Measurements from ENCODE around the gene PDCD11.

Gene PDCD11

DNA sequence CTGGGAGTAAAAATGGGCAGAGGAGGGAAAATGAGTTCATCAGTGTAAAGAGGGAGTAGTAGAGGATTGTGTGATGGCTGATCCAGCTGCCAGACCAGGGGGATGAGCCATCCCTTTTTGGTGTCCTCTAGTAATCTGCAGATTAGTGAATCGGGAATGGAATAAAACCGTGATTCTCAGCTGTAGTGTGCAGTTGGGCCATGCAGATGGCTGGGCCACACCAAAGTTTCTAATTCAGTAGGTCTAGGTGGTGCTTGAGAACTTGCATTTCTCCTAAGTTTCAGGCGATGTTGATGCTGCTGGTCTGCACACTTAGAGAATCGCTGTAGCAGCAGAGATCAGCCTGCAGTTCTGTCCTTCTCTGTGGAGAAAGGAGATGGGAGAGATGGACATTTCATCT is 22.7 kb downstream of the PDCD11 start:
- DNase-seq: no peak

DNA sequence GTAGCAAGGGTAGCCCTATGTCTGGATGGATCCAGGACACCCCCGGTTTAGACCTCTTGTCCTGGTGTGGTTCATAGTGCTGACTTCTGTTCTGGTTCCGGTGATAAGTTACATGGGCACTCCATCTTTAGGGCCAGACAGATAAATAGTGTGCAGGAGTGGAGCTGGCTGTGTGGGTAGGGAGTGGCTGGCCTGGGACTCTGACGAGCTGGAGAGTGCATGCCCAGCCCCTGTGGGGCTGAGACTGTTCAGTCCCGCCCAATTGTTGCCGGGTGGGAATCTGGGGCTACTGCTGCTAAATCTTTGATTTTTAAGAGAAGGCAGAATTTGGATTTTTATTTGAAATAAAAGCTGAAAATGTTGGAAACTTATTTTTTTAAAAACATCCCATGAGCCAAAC is 27.3 kb downstream of the PDCD11 start:
- no peak for DNase-seq

DNA sequence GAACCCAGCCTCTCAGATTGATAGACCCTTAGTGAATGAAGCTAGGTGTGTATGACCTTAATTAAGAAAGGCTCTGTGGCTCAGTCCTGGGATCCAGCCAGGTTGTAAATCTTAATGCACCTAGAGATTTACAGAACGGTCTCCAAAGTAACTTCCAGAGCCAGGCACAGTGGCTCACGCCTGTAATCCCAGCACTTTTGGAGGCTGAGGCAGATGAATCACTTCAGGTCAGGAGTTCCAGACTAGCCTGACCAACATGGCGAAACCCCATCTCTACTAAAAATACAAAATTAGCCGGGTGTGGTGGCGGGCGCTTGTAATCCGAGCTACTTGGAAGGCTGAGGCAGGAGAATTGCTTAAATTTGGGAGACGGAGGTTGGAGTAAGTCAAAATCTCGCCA is 31.4 kb downstream of the PDCD11 start:
- no peak for DNase-seq

DNA sequence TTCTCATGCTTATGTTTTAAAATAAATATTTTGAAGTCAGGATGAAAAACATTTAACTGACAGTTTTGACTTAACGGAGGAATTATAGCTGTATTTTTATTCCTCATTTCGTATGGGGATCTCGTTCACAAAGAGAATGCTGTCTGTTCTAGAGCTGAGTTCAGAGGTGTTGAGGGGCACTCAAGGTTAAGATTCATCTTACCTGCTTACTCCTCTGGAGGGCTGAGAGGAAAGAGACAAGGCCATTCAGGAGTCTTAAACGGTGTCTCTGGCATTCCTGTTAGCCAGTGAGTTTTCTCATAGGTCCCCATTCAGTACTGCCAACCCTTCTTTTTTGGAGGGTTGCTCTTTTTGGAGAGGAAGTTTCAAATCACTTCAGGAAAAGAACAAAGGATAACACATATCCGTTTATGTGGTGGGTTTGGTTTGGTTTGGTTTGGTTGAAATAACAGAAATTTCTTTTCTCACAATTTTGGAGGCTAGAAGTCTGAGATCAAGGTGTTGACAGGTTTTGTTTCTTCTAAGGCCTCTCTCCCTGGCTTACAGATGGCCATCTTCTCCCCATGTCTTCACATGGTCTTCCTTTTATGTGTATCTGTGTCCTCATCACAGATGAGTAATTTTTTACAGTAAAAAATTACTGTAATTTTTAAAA is 32.7 kb downstream of the PDCD11 start:
- DNase-seq: no peak

DNA sequence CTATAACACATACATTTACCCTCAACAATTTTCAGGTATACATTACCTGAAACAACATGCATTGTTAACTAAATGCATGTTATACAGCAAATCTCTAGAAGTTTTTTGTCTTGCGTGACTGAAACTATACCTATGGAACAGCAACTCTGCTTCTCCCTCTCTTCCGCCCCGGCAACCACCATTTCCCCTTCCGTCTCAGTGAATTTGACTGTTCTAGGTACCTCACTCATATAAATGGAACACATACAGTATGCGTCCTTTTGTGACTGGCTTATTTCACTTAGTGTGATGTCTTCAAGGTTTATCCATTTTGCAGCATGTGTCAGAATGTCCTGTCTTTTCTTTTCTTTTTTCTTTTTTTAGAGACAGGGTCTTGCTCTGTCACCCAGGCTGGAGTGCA is 33.2 kb downstream of the PDCD11 start:
- no peak for DNase-seq

DNA sequence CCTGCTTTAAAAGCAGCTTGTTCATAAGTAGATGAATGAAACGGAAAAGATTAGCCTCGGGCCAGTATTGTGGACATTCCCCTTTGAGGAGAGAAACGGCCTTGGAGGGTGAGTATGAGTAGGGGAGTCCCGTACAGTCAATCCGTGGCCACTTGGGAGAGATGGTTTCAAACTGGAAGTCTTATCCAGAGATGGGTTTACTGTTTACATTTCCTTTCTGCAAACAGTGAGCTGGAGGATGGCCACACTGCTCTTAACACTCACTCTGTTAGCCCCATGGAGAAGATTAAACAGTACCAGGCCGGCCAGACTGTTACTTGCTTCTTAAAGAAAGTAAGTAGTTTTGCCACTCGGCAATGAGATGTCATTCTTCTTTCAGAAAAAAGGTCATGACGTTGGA is 35.5 kb downstream of the PDCD11 start:
- no peak for DNase-seq

DNA sequence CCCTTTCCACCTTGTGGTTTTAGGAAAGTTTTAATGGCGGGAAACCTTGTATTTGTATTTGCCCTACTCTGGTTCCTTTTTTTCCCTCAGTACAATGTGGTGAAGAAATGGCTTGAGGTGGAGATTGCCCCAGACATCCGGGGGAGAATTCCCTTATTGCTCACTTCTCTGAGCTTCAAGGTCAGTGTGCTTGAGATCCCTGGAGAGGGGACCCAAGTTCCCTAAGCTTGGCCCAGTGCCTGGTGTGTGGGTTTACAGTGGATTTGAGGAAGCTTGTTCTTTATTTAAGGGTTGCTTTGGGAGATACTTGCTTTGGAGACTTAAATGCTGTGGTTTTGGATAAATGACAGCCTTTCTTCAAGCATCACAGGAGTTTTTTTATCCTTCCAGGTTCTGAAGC is 37.4 kb downstream of the PDCD11 start:
- DNase-seq: no peak

DNA sequence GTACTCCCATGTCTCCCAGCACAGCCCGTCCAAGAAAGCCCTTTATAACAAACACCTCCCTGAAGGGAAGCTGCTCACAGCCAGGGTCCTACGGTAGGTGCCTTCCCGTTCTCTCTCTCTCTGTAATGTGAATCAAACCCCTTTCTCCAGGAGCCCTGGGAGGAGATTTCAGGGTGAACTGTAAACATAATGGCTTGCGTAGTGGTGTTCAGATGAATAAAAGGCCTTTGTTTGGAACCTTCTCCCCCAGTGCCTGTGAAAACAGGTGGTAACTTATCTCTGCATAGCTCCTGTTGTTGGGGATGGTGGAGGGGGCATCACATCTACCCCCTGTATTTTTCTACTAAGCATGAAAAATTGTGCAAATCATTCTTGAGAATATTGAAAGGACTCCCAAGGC is 43.4 kb downstream of the PDCD11 start:
- no peak for DNase-seq

DNA sequence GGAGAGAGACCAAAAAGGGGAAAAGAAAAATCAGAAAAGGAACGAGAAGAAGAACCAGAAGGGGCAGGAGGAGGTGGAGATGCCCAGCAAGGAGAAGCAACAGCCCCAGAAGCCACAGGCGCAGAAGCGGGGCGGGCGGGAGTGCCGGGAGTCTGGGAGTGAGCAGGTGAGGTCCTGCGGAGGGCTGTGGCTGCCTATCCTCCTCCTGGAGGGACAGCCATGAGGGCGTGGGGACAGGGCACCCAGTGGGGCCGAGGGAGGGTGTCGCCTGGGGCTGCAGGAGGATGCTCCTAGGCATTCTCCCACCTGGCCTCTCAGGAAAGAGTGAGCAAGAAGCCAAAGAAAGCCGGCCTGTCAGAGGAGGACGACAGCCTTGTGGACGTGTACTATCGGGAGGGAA is 44.0 kb downstream of the PDCD11 start:
- DNase-seq: no peak

DNA sequence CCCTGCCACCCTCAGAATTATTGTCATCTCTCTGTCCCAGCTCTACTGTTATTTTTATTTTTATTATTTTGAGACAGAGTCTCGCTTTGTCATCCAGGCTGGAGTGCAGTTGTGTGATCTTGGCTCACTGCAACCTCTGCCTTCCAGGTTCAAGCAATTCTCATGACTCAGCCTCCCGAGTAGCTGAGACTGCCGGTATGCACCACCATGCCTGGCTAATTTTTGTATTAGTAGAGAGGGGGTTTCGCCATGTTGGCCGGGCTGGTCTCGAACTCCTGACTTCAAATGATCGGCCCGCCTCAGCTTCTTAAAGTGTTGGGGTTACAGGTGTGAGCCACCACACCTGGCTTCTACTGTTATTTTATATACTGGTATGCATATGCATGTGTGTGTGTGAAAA is 44.8 kb downstream of the PDCD11 start:
- no peak for DNase-seq

DNA sequence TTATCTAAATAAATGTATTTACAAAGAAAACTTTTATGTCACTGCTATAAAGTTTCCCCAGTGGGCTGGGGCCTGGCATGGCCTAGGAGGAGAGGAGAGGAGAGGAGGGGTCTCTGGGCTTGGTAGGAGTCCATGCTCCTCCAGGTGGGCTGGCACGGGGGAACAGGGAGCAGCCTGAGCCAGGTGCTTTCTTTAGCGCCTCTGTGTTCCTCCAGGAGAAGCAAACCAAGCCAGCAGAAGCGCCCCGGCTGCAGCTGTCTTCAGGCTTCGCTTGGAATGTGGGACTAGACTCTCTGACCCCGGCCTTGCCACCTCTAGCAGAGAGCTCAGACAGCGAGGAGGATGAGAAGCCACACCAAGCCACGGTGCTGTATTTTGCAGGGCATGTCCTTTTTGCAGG is 45.2 kb downstream of the PDCD11 start:
- DNase-seq: no peak

DNA sequence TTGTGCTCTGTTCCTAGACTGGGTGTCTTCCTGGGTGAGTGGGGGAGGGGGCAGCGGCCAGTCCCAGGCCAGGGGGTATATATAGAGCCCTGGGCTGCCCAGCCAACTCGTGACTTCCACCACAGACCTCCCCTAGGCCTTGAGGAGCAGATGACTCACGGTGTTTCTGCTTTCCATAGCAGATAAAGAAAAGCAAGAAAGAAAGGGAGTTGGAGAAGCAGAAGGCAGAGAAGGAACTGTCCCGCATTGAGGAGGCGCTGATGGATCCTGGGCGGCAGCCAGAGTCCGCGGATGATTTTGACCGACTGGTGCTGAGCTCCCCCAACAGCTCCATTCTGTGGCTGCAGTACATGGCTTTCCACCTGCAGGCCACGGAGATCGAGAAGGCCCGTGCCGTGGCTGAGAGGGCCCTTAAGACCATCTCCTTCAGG is 45.6 kb downstream of the PDCD11 start:
- no peak for DNase-seq

DNA sequence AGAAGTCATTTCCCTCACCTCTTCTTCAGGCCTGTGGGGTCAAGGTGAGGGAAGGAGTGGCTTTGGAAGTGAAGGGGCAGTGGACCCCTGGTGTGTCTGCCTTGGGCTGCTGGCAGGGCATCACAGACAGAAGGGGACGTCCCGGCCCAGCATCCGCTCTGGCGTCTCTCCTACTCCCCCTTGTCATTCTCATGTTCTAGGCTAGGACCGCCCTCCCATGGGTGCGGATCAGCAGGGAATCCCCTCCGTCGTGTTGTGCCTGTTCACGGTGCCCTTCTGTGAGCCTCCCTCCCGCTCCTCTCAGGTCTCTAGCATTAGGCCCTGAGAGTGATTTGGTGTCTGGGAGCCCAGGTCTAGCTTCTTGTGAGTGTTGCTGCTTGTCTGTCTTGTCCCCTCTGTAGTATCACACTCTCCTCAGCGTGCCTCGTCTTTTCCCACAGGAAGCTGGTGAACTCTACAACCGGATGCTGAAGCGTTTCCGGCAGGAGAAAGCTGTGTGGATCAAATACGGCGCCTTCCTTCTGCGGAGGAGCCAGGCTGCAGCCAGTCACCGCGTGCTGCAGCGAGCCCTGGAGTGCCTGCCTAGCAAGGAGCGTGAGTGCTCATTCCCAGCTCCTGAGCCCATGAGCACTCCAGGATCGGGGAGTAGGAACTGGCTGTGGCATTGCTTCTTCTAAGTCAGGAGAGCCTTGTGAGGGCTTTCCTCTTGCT is 47.2 kb downstream of the PDCD11 start:
- no peak for DNase-seq

DNA sequence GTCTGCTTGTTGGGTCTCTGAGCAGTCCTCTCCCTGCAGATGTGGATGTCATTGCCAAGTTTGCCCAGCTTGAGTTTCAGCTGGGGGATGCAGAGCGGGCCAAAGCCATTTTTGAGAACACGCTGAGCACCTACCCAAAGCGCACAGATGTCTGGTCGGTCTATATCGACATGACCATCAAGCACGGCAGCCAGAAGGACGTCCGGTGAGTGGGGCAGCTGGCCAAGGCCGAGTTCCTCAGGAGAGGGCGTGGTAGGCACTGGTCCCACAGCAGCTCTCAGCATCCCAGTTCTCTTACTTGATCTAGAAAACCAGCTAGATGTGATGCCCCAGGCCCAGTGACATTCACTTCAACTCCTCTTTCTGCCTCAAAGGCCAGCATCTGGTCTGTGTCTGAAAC is 48.1 kb downstream of the PDCD11 start:
- DNase-seq: no peak

DNA sequence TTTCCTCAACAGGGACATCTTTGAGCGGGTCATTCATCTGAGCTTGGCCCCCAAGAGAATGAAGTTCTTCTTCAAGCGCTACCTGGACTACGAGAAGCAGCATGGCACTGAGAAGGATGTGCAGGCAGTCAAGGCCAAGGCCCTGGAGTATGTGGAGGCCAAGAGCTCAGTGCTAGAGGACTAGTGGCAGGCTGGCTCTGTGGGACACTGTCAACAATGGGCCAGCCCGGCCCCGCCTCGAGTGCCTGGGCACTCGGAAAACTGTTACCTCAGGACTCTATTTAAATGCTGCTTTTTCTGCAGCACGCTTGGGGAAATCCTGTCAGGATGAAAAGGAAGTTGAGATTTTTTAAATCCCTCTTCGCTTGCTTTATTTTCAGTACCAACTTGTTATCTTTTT is 48.9 kb downstream of the PDCD11 start:
- DNase-seq: no peak

DNA sequence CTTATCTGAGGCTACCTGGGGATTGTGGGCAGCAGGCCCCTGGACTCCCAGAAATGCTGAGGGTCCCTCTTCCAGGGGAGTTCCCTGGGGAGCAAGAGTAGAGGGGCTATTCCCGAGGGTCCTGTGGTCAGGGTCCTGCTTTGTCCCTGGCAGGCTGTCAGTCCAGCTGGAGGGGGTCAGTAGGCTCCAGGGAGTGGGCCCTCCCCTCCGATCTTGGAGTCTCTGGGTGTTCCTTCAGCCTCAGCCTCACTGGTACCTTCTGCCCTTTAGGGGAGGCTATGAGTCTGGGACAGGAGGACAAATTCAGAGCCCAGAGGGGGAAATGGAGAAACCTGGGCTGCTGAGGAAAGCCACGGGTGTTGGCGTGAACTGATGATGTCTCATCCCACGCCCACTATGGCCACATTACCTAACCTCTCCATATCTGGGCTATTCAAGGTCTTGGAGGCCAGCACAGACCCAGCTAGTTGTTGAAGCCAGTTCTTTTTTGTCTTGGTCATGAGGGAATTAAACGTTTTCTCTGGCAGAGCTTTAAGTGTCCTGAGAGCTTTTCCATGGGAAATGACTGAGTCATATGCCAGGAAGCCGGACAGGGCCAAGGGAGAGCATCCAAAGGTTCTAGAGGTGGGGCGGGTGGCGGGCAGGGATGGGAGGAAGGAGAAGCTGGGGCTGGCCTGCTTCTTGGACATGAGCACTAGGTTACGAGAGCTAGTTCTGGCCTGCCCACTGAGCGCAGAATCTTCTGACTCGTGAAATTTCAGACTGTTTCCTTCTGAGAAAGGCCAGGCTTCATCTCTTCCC is 49.5 kb downstream of the PDCD11 start:
- no peak for DNase-seq

DNA sequence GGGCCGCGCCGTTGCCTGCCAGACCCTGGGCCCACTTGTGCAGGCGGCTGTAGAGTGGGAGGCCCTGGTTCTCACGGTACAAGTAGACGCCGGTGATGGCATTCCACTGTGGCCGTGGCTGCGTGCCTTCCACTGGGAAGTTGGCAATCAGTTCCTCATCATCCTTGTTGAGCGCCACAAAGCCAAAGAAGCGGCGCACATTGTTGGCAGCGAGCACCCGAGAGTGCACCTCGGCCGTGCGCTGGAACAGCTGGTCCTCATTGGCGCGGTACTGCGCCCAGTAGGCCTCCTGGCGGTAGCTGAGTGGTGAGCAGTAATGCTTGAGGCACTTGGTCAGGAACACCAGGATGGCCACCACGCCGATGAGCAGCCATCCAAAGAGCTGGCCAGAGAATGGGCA is 50.8 kb downstream of the PDCD11 start:
- no peak for DNase-seq

DNA sequence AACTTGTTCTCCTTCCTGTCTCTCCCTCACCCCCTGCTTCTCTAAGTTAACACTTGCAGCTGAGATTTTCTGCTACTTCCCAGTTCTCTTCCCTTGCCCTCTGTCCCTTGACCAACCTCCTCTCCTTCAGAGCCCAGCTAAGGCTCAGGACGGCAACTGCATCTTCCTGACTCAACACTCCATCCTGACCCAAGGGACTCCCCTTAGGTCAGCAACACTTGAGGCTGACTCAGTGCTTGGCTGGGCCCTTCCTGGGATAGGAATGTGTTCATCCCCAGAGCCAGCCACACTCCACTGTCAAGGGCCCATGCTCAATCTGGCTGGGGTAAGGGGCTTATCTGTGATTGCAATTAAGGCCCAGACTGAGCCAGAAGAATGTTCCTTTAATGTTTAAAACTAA is 52.3 kb downstream of the PDCD11 start:
- DNase-seq: no peak

DNA sequence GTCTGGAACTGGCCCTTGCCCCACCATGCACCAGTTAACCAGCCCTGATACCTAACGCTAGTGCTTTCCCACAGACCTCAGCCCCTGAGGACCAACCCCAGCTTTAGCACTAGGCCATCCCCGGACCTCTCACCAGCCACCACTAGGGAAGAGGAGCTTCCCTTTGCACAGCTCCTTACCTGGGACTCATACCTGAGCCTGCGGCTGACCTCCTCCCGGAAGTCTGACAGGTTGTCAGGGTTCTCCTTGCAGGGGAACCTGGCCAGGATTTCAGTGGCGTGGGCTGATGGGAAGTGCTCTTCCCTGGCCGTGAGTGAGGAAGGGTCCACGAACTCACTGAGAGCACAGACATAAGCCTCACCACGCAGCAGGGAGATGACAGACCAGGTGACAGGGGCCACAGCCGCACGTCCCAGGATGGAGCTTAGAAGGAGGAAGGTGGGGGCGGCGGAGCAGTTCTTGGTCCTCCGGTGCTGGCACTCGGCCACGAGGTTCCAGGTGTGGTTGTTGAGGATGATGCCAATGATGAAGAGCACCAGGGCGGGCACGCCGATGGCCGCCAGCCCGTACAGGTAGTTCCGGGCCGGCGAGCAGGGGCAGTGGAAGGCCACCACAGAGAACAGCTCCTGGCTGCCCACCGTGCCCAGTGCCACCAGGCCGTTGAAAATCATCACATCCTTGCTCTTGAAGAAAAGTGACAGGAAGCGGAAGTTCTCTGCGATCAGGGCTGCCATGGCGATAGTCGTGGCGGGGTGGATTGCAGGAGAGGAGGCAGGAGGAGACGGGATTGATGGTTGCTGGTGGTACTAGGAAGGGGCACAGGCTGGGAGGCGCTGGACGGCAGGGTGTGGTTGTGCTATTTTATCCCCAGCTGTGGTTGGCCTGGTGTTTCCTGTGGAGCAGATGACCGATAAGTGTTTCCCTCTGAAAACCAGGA is 53.0 kb downstream of the PDCD11 start:
- no peak for DNase-seq

DNA sequence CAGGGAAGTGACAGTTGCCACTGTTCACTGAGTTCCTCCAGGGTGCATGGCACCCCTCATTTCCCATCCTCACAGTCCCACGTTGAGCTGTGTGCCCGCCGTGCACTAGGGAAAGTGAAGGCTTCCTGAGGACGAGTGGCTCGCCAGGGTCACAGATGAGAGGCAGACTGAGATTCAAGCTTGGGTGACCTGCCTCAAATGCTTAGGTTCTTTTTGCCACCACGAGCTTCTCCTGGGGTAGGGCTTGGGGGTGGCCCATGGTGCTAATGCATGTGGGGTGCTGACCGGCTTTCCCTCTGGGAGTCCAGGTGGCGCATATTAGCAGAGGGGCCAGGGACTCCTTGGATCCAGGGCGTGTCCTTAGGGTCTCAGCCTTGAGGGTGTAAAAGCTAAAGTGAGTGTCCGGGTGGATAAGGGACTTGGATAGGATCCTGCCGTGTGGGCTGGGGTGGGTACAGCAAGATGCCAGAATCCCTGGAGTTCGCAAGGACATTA is 53.8 kb downstream of the PDCD11 start:
- DNase-seq: no peak

DNA sequence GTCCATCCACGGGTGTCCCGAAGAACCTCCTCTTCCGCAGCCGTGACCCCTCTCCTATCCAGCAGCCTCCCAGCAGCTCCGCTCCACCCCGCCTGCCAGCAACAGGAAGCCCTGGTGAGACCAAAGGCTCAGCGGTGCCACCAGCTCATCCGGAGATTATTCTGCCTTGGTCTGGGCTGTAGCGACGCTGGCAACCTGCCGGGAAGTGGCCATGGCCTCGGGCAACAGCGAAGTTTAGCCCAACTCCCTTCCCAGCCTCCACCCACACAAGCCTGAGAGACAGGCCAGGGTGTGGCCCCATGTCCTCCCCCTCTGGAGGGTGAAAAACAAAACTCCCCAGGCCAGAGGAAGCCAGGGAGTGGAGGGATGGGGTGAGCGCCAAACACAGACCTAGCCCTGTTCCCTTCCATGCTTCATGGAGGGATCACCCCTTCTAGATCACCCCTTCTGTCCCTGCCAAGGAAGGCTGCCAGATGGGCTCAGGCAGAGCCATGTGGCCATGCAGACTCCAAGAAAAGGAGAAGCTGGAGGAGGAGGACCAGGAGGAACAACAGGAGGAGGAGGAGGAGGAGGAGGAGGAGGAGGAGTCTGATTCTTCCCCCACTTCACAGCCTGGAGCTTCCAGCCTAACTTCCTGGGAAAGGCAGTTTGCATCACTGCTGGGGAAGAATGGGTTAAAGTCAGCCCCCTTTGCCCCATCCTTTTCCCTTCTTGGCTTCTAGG is 54.8 kb downstream of the PDCD11 start:
- DNase-seq: no peak

All from retina (tissue), 1 donor.